K562 (cell line): ENCODE results near the gene GMPR. TPM values are rescaled to one million over a fixed set of nuclear protein-coding genes. Genes with fewer than 3 reads are reported as not detected.

Experiments
- ATAC-seq: fragments of 200-7000 bp; cut with Tn5 transposase; 3 replicates; pipeline ENCODE4 v1.9.1; 2020; ENCODE audit warnings: moderate library complexity
- BruUV-seq: library from RNA; stranded (reverse); fragments of 400-500 nt; replicated peaks from 2 replicates; lab custom pipeline; 2021; lab: Mats Ljungman, UMichigan
- CTCF ChIA-PET: fragments of 300-600 bp; formaldehyde crosslinking; extraction: SDS; loops from one replicate; lab custom pipeline; 2021; ENCODE audit warnings: low intra/inter-chr PET ratio; lab: Yijun Ruan, JAX
- POLR2A ChIA-PET: fragments of 300-600, 350-650 bp; sonication (Branson Sonifier 250); formaldehyde crosslinking; extraction: SDS; loops from one replicate; lab custom pipeline; 2021; ENCODE audit warnings: antibody characterized with exemption, inconsistent platforms; lab: Yijun Ruan, JAX
- DNase-seq, 4 experiments: peaks; one replicate each; pipeline versions ENCODE4 v3.0.0 to v3.0.0-alpha.2; 2011 to 2018; ENCODE audit warnings: low spot score in 3 of 4, mixed read lengths in 3 of 4; ENCODE audit errors: extremely low read depth in 1 of 4
- FAIRE-seq: peaks from 2 replicates; lab custom pipeline; 2011; peaks lifted over from hg19 to GRCh38; lab: Jason Lieb, UNC
- H2AFZ ChIP-seq: 2 replicates; pipeline ENCODE4 v1.6.0; 2011; ENCODE audit warnings: low read depth, low read length, control low read depth, inconsistent platforms
- H3K27ac ChIP-seq: fragments of 200-600 bp; 3 replicates; pipeline ENCODE4 v1.8.0; 2011; ENCODE audit warnings: low read depth, mild to moderate bottlenecking, control low read depth, inconsistent platforms, low read length, moderate library complexity, mixed read lengths; ENCODE audit errors: extremely low read depth
- H3K27me3 ChIP-seq, 2 experiments: fragments of 300-600 bp in 1 of 2; 2 replicates in 1 of 2; 3 replicates in 1 of 2; pipeline versions ENCODE4 v1.6.0 to v1.8.0; 2011; ENCODE audit warnings: inconsistent platforms in 2 of 2, low read length in 2 of 2, mild to moderate bottlenecking in 1 of 2, mixed read lengths in 1 of 2, moderate library complexity in 1 of 2; ENCODE audit not compliant: control insufficient read depth in 2 of 2, insufficient read depth in 2 of 2
- H3K36me3 ChIP-seq: fragments of 300-600 bp; 3 replicates; pipeline ENCODE4 v1.8.0; 2011; ENCODE audit warnings: mild to moderate bottlenecking, low read length, inconsistent platforms; ENCODE audit not compliant: control insufficient read depth, insufficient read depth
- H3K4me1 ChIP-seq, 2 experiments: fragments of 200-600 bp in 1 of 2; replicated peaks in 1 of 2; 2 replicates in 1 of 2; 3 replicates in 1 of 2; pipeline versions ENCODE4 v1.5.1 to v1.8.0; 2011; ENCODE audit warnings: inconsistent platforms in 2 of 2, low read length in 2 of 2, mild to moderate bottlenecking in 1 of 2, mixed read lengths in 1 of 2, moderate library complexity in 1 of 2; ENCODE audit not compliant: control insufficient read depth in 2 of 2, insufficient read depth in 2 of 2
- H3K4me2 ChIP-seq: 2 replicates; pipeline ENCODE4 v1.6.1; 2011; ENCODE audit warnings: low read length, control low read depth, inconsistent platforms, mixed read lengths; ENCODE audit not compliant: insufficient read depth
- H3K4me3 ChIP-seq: fragments of 200-600 bp; sonication (generic), shearing (Covaris generic); 2 replicates; pipeline ENCODE4 v1.5.1; 2016; ENCODE audit warnings: control low read depth, inconsistent platforms
- H3K79me2 ChIP-seq: fragments of 200-600 bp; 3 replicates; pipeline ENCODE4 v1.8.0; 2011; ENCODE audit warnings: low read length, inconsistent platforms; ENCODE audit not compliant: control insufficient read depth, insufficient read depth
- H3K9ac ChIP-seq, 2 experiments: 2 replicates each; pipeline versions ENCODE4 v1.6.0 to v1.6.1; 2011; ENCODE audit warnings: low read depth in 2 of 2, low read length in 2 of 2, control low read depth in 1 of 2, inconsistent platforms in 1 of 2, mild to moderate bottlenecking in 1 of 2, mixed read lengths in 1 of 2; ENCODE audit not compliant: insufficient read depth in 1 of 2
- H3K9me1 ChIP-seq: one replicate; pipeline ENCODE4 v1.6.0; 2011; ENCODE audit warnings: inconsistent platforms, mild to moderate bottlenecking, low read length, moderate library complexity; ENCODE audit not compliant: control insufficient read depth, insufficient read depth
- H3K9me3 ChIP-seq: replicated peaks from 2 replicates; pipeline ENCODE4 v1.5.1; 2011; ENCODE audit warnings: low read depth, low read length, inconsistent platforms; ENCODE audit not compliant: control insufficient read depth, insufficient read depth
- H4K20me1 ChIP-seq: replicated peaks from 2 replicates; pipeline ENCODE4 v1.6.1; 2011; ENCODE audit warnings: low read length, inconsistent platforms, mixed read lengths; ENCODE audit not compliant: control insufficient read depth, insufficient read depth
- CBFA2T3 ChIP-seq: fragments of 450-650 bp; IDR thresholded peaks from 2 replicates; pipeline ENCODE4 v1.6.1; 2017
- CCAR2 ChIP-seq: fragments of 200-400 bp; formaldehyde crosslinking; IDR thresholded peaks from 2 replicates; pipeline ENCODE4 v1.6.1; 2017; ENCODE audit warnings: mild to moderate bottlenecking, low read depth, low read length
- L3MBTL2 ChIP-seq: fragments of 450-650 bp; IDR thresholded peaks from 2 replicates; pipeline ENCODE4 v1.6.1; 2016; ENCODE audit warnings: mild to moderate bottlenecking, moderate library complexity
- U2AF1 ChIP-seq: fragments of 200-400 bp; formaldehyde crosslinking; optimal IDR thresholded peaks from 2 replicates; pipeline ENCODE3; 2017; ENCODE audit warnings: mild to moderate bottlenecking, low read depth, low read length, moderate library complexity
- WGBS: fragments of 100-300 bp; shearing (Covaris generic); methylation state at CpG from one replicate; pipeline ENCODE4 v1.1.6; 2016; ENCODE audit warnings: low coverage, mixed read lengths; ENCODE audit not compliant: insufficient coverage; ENCODE audit errors: missing lambda C conversion rate; 5-methylcytosine and 5-hydroxymethylcytosine counted together
- in situ Hi-C: fragments of 300-500 bp; cut with MboI; formaldehyde crosslinking; loops from 4 replicates; pipeline ENCODE4 v1.15.0; 2018; ENCODE audit warnings: inconsistent platforms, mixed read lengths
- intact Hi-C: fragments of 100-400 bp; cut with micrococcal nuclease; formaldehyde crosslinking; loops from 2 replicates; pipeline ENCODE4 v1.14.2; 2022
- polyA plus RNA-seq, 8 experiments: library from polyadenylated mRNA; depleted of rRNA in 4 of 8; stranded (reverse) in 5 of 8; unstranded in 3 of 8; fragments of >200 nt; fragmentation: Nextera tagmentation in 2 of 8; fragmentation: Illumina TruSeq in 1 of 8; extraction: Ambion mirVana in 2 of 8; extraction: Trizol in 1 of 8; gene quantifications; 2 replicates each; pipeline versions ENCODE4 v1.2.1 to v1.2.3, GENCODE V29; 2011 to 2014; ENCODE audit warnings: inconsistent platforms in 1 of 8, missing spikeins in 1 of 8
- total RNA-seq, 7 experiments: library from RNA; depleted of rRNA in 6 of 7; stranded (reverse); fragments of >200 nt in 6 of 7; fragmentation: Illumina TruSeq in 2 of 7; extraction: Trizol in 2 of 7; gene quantifications; 2 replicates each; pipeline versions ENCODE4 v1.2.1 to v1.2.3, GENCODE V29; 2011 to 2021; ENCODE audit warnings: low replicate concordance in 1 of 7

GMPR gene
- total and polyA plus RNA-seq, 9 of the 15 experiments (the other 6 are each of a cell fraction or from before 2014, with no cell fraction given), result 34.6 to 83.7 (median 49.8) TPM

DNA sequence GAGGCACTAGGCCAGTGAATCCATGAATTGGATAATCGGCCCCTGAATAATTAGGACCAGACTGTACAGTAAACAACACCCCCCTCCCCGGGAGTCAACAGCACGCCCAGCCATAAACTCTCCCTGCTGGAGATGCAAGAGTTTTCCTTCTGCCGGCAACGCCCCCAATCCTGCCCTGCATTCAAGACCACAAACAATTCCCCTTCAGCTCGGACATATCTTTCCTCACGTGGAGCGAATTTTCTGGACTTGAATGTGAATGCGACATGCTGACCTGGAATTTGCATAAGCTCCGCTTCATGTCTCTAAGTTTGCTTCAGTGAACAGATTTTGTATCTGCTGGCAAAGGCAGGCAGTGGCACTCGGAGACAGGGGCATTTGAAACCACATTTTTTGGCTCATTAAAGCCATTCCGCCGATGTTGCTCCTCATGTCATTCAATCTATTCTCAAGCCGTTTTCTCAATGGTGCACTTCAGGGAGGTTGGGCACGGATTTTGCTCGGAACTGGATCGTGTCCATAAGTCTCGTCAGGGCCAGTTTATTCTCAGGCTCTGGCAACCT lies 38.0 kb upstream of the GMPR start:
- in situ Hi-C loops, result no loop called here
- Histone ChIP-seq H3K4me2 (no peak overlapping the region; the same call in 1 of the 2 replicates), H4K20me1 (no peaks in the 10 kb centered on the region), H3K36me3 (no peaks in the 10 kb centered on the region), H3K27me3 (no peaks in the 10 kb centered on the region; a peak in 1 of 5 replicates), H3K79me2 (no peaks in the 10 kb centered on the region), H3K27ac (no peak overlapping the region), H3K4me1 (peaks cover 5 to 8% of the 10 kb centered on the region in 2 experiments; a peak in 4 of 5 replicates), H3K9me3 (no peaks in the 10 kb centered on the region), H2AFZ (peak overlapping the region; percentile 52), H3K4me3 (no peak overlapping the region), H3K9ac (peak overlapping the region in 1 of 2 experiments; percentile 33; a peak in 1 of 4 replicates), H3K9me1 (no peaks in the 10 kb centered on the region)
- ATAC-seq (peak; percentile 41; the same call in 1 of the 3 replicates), FAIRE-seq (no peak), DNase-seq (no peak)
- CTCF ChIA-PET, result interaction anchor here (0.6 to 1.8 kb wide), 2 partner anchors 241 to 509 kb away, joined by 3 to 5 read pairs; no protein-coding TSS in a partner anchor
- POLR2A ChIA-PET, result interaction anchor here (0.5 to 0.9 kb wide), 6 partner anchors 17 to 358 kb away, joined by 3 to 4 read pairs (median 4); no protein-coding TSS in a partner anchor
- BruUV-seq, result no TSS peak
- no peak for TF ChIP-seq CCAR2
- TF ChIP-seq L3MBTL2, result no peak
- intact Hi-C loops, result loop anchor here (10.0 kb wide), 1 partner anchor 946 kb away; no protein-coding TSS in a partner anchor
- WGBS, result 62% methylated on average over 18 of the region's 18 CpGs

GRCh38 chr6:16201706-16202105 lies 36.7 kb upstream of the GMPR start:
- in situ Hi-C loops (no loop called here), intact Hi-C loops (loop anchor here (10.0 kb wide), 1 partner anchor 947 kb away; no protein-coding TSS in a partner anchor)
- no peaks in the 10 kb centered on the region for H3K36me3 ChIP-seq
- H3K79me2 ChIP-seq, result no peaks in the 10 kb centered on the region
- H3K27ac ChIP-seq, result no peak overlapping the region
- TF ChIP-seq U2AF1 (no peak), CBFA2T3 (0 out of 2 replicates have a peak, but pooled peaks have one; percentile 25)
- ChIA-PET CTCF (interaction anchor here (1.8 kb wide), 1 partner anchor 510 kb away, joined by 5 read pairs; no protein-coding TSS in a partner anchor), POLR2A (interaction anchor here (0.8 to 1.5 kb wide), 6 partner anchors 11 to 608 kb away, joined by 3 to 5 read pairs (median 3); partner anchors contain the start of gene MYLIP)
- H3K9me3 ChIP-seq, result no peaks in the 10 kb centered on the region
- FAIRE-seq (no peak), DNase-seq (no peak), ATAC-seq (no peak)
- H3K4me3 ChIP-seq, result no peak overlapping the region
- H3K9me1 ChIP-seq, result no peaks in the 10 kb centered on the region
- H4K20me1 ChIP-seq, result no peaks in the 10 kb centered on the region
- no peak overlapping the region for H3K4me2 ChIP-seq
- no TSS peak for BruUV-seq
- H3K9ac ChIP-seq, result peak overlapping the region in 1 of 2 experiments; percentile 10; a peak in 1 of 4 replicates
- H3K4me1 ChIP-seq, result peaks cover 8 to 12% of the 10 kb centered on the region in 2 experiments; a peak in 4 of 5 replicates
- 81% methylated on average over 1 of the region's 1 CpG for WGBS
- no peak overlapping the region for H2AFZ ChIP-seq
- no peaks in the 10 kb centered on the region; a peak in 1 of 5 replicates for H3K27me3 ChIP-seq
